HG02970 (cell line): ENCODE results near the gene SH3D19.
"Not testable (repeated sequence)": the region's sequence is repeated elsewhere in the genome, so short reads cannot be mapped to it uniquely, and the experiment has no call there.

Experiments used
- ATAC-seq: cut with Tn5 transposase; IDR thresholded peaks from one replicate; pipeline ENCODE4 v1.9.1; 2021; ENCODE audit warnings: mild to moderate bottlenecking, moderate library complexity, moderate number of reproducible peaks; ENCODE audit not compliant: unreplicated experiment, low FRiP score

Gene SH3D19

GRCh38 chr4:151163855-151164254 lies 161.6 kb downstream of the SH3D19 start:
- ATAC-seq: no peak

DNA sequence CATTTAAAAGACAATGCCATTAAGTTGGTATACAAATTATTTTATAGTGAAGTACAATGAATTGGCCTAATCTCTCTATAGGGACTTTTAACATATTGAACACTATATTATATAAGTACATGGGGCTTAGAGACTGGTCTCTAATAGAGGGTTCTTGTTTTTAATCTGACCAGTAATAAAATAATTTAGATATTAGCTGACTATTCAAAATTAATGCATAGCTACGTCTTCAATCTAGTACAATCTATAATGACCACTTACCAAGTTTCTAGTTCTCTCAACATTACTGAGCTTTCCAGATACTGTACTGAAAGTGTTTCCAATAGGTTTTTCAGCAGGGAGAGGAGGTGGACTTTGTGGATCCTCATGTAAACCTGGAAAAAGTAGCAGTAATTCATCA lies 166.4 kb downstream of the SH3D19 start:
- no peak for ATAC-seq

DNA sequence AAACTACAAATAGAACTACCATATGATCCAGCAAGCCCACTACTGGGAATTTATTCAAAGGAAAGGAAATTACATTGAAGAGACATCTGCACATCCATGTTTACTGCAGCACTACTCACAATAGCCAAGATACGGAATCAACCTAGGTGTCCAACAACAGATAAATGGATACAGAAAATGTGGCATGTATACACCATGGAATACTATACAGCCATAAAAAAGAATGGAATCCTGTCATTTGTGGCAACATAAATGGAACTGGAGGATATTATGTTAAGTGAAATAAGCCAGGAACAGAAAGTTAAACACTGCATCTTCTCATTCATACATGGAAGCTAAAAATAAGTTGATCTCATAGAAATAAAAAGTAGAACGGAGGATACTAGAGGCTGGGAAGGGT lies 167.9 kb downstream of the SH3D19 start:
- ATAC-seq: no peak

DNA sequence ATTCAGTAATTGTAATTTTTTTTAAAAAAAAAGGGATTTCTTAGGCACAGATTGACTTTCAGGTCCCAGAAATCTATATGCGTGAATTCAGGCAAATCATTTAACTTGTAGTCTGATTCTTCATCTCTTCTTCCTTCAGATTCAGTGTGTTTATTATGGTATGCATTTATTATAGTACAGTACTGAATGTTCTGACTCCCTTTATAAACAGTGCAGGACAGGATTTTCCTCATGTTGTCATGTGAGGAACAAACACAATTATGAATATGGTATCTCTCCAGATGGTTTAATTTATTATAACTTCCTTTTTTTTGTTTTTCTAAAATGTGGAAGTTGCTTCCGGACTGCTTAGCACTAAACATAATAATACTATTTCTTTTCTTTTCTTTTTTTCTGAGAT lies 171.8 kb downstream of the SH3D19 start:
- ATAC-seq: no peak

- ATAC-seq: no peak
These were observed 173.4 kb downstream of the SH3D19 start for GRCh38 chr4:151152028-151152427.

GRCh38 chr4:151150821-151151580 lies 174.4 kb downstream of the SH3D19 start:
- ATAC-seq: no peak

DNA sequence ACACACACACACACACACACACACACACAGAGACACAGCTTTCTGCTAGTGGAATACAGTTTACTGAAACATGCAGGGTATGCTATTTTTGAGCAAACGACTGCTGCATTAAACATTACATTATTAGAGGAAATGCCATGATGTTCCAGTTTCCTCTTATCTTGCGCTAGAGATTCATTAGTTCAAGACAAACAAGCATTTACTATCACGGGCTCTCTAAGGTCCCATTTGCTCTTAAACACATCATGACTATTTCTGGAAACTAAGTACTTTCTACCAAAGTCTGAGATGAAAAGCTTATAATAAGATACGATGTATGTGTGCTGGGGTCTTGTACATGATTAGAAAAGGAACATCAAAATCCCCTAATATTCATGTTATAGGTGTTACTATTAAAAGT lies 177.1 kb downstream of the SH3D19 start:
- no peak for ATAC-seq

- ATAC-seq: no peak
These were observed 178.4 kb downstream of the SH3D19 start for GRCh38 chr4:151147000-151147399.

DNA sequence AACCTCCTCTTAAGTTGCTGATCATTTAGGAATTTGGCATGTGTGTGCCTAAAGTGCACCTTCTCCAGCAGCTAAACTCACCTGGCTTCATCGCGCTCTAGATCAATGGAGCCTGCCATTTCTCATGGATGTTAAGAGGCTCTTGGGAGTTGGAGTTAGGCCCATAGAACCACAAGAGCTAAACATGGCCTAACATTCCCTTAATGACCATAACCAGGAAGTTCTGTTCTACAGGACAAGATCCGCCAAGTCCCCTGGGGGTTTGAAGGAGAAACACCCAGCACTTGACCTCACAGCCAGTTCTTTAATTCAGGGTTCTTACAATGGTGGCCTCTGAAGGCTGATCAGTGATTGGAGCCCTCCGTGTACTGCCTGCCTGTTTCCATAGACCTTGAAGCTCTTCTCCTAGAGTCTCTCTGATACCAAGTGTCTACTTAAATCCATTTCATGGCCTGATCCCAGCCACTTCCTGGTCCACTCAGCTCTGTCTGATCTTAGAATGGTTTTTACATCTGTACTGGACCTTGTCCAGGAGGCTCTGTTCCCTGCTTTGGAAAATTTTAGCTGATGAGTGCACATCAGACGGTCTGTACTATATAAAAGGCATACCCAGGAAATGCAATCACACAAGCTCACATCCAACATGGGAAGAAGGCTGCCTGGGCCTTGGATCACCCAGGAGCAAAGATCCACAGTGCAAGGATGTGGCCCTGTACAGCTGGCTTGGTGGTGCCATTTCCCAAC lies 180.9 kb downstream of the SH3D19 start:
- ATAC-seq: no peak

DNA sequence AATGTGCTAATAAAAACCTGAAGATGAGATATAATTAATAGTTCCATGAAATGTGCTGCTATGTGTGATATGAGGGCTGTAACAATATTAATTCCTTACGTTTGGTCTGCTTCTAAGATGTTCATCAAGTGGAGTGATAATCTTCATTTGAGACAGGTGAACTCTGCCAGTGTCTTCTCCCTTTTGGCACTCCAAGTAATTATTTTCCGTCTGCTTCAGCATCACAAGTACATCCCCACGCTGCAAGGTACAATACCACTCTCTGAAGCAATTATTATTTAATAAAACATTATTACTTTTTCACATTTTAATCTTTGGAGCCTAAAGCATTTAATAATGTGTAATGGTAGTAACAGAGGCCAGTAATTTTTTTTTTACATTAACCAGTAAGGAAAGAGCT lies 181.6 kb downstream of the SH3D19 start:
- no peak for ATAC-seq

DNA sequence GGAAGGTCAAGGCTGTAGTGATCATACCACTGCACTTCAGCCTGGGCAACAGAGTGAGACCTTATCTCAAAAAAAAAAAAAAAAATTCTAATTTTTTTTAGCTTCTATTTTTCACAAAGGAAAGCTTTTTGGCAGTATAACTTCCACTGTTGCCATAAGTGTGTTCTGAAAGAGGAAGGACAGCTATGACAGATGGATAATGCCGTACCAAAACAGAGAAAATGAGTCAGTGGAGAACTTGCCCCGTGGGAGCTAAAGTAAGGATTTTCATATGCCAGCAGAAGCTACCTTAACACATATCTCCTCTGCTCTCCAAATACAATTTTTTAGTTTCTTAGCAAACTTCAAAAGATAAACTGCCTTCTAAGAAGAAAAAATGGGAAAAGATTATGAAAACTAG lies 182.2 kb downstream of the SH3D19 start:
- ATAC-seq: no peak

- ATAC-seq: no peak
These were observed 182.6 kb downstream of the SH3D19 start for GRCh38 chr4:151142758-151143157.

DNA sequence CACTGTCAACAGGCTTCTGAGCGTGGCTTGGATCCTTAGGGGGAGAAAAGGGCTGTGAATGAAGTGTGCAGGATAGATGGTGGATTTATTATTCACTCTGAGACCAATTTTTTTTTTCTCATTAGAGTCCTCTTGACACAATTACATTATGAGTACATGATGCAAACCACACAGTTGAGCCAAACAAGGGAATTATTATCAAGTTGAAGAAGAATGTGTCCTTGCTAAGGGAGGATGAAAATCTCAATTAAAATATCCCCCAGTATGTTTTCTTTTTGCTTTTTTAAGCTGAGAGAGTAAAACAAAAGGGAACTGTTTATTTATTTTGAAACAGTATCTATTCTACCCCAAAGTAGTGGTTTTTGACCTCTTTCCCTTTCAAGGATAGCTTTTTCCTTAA lies 185.6 kb downstream of the SH3D19 start:
- no peak for ATAC-seq

- ATAC-seq: not testable (repeated sequence)
These were observed 189.4 kb downstream of the SH3D19 start for GRCh38 chr4:151136048-151136447.

- no peak for ATAC-seq
These were observed 192.1 kb downstream of the SH3D19 start for GRCh38 chr4:151133311-151133710.

DNA sequence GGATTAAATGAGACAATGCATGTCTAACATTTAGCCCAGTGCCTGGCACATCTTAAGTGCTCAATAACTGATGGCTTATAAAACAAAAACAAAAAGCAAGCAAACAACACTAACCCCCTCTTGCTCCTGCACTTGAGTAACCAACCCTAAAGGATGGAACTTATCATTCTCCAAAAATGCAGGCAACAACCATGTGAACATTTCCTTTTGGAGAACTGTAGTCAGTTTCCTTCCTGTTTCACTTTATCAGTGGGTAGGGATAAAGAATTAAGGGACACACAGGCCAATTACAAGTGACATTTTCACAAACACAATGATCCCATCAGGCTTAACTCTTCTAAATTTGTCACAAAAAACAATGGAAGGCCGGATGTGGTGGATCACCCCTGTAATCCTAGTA lies 195.6 kb downstream of the SH3D19 start:
- no peak for ATAC-seq

- ATAC-seq: peak; percentile 78
These were observed 207.9 kb downstream of the SH3D19 start for GRCh38 chr4:151117371-151117962.

- ATAC-seq: no peak
These were observed 210.4 kb downstream of the SH3D19 start for GRCh38 chr4:151114986-151115385.

DNA sequence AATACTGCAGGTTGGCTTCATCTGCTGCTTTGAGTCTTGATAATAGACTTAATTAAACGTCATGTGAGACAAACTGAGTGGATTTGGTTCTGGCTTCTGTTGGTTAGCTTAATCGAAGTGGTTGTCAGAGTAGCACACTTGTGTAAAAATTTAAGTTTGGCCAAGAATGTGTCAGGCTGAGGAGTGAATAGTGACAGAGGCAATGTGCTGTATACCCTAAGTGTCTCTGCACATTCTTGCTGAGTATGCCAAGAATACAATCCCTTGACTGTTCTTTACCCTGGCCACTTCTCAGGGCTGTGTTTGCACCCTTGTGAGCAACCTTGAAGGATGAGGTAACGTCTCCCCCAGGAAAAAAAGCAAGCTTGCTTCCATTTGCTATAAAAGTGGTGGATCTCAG lies 211.1 kb downstream of the SH3D19 start:
- ATAC-seq: no peak

DNA sequence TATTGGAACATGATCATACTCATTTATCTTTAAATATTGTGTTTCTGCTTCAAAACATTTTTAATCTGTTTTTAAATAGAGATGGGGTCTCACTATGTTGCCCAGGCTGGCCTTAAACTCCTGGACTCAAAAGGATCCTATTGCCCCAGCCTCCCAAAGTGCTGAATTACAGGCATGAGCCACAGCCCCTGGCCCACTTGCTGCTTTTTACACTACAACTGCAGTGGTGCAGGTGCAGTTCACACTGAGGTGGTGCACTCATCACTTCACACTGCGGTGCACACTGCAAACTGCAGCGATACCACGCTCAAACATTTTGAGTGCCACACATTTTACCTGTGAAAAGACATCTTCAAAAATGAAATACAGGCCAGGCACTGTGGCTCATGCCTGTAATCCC lies 215.2 kb downstream of the SH3D19 start:
- no peak for ATAC-seq

- ATAC-seq: no peak
These were observed 218.3 kb downstream of the SH3D19 start for GRCh38 chr4:151107063-151107462.
